CD4-positive, alpha-beta T cell treated with Interferon alpha-2 for 1 hour (primary cell): ENCODE data around the gene DGKH.
"Not testable (repeated sequence)": the region's sequence is repeated elsewhere in the genome, so short reads cannot be mapped to it uniquely, and the experiment has no call there.

Experiments used
- DNase-seq, 2 donors: peaks; one replicate each; pipeline ENCODE4 v3.0.0-alpha.2; 2020 to 2022

The DGKH gene

DNA sequence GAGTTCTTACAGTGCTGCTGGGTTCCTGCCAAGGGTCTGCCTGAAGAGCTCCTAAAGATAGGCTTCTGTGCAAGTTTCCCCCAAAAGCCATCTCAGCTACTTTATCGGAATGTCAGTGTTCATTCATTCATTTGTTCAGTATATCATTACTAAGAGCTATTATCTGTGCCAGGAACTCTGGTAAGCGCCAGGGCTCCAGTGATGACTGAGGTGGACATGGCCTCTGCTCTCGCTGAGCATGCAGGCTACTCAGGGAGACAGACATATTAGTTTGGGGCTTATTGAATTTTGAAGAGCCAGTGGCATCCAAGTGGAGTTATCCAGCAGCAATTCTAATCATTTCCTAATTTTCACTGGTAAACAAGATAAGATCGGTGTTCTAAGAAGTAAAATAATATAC, 65.8 kb downstream of the DGKH start:
- DNase-seq = no peak

DNA sequence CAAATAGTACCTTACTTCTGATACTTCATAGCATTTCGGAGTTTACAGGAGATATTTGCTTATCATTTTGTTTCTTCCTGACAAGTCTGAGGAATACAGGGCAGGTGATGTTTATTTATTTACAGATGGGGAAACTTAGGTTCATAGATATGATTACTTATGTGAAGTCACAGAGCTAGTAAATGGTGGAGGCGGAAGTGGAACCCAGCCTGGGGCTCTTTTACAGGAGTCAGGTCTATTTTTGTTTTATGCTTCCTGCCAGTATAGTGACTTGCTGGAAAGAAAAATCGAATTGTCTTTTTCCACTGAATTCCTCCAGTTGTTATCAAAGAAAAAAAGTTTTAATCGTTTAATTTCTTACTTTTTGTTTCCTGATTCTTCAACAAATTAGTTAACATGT, 66.5 kb downstream of the DGKH start:
- no peak for DNase-seq

DNA sequence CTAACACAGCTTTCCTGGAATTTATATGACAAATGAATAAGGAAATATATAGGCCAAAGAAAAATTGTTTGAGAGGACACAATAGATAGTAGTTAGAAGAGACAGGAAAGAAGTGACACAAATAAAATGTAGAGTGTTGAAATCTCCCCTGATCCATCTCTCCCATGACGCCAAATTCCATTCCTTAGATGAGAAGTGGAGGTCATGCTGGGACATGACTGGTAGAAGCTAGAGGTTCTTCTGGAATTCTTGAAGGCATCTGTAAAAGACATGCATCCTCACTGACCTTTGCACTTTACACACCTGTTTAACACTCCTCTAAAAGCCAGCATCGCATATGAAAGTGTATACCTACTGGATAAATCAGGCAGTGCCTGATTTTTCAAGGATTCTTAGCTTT, 67.8 kb downstream of the DGKH start:
- DNase-seq = no peak

DNA sequence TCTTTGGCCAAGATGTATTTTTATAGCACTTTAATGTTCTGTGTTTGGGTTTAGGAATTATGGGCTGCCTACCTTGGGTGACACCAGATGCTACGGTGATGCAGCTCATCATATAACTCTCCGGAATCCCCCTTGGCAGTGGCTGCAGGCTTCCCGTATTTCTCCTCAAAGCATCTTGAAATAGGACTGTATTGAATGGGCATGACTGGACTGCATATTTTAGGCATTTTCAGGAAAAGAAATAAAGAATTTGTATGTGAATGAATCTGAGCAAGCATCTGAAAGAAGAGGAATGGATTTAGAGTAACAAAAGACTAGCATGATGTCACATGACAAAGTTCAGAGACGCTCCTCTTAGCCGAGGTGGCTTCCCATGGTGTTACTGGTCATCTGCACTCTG, 70.6 kb downstream of the DGKH start:
- no peak for DNase-seq

DNA sequence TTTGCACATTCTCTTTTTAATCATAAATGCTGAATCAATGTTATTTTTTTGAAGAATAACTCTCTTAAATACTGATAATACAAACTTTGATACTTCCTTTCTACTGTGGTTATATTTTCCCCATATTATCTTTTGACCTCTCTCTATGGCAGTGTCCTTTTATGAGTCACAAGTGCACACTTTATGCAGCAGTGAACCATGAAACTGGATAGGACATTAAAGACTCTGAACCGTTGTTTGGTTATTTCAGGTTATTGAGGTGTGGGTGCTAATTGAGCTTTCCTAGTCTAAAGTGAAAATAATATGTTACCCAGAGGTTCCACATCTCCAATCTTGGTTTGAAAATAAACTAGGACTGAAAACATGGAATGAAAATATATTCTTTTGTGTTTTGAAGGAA, 71.4 kb downstream of the DGKH start:
- no peak for DNase-seq

DNA sequence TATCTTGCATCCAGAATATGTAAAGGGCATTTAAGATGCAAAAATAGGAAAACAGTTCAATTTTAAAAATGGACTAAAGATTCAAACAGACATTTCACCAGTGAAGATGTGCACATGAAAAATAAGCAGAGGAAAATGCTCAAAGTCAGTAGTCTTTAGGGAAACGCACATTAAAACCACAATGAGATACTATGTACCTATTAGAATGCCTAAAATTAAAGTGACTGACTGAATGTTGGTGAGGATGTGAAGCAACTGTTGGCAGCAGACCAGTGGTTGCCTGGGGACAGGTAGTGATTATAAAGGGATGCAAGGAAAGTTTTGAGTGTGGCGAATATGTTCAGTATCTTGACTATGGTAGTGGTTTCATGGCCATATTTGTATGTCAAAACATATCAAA, 75.2 kb downstream of the DGKH start:
- DNase-seq = no peak

DNA sequence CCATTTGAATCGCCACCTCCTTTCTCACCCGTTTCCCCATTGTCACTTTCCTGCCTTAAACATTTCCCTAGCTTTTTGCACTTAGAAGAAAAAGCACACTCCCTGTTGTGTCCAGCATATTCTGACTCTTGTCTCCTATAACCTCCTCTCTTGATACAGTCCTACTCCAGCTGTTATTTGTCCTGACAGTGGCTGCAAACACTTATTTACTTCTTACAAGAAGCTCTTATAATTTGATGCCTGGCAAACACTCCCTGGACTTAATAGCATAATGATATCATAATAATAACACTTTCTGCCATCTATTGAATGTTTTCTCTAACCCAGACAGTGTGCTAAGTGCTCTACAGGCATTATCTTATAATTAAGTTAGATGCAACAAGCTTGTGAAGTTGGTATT, 76.6 kb downstream of the DGKH start:
- no peak for DNase-seq

DNA sequence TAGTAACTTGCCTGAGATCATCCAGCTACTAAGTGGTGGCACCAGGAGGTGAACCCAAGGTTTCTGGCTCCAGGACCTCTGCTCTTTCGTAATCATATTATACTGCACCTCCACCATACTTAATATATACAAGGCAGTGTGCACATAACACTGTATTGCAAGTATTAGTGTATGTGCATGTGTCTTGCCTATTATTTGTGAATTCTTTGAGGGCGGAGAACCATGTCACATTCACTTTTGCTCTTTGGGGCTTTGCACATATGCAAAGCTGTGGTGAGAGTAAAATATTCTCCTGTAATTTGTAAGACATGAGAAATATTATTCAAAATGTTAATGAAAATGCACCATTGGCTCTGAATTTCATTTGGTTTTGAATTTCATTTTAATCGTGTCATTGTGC, 78.6 kb downstream of the DGKH start:
- DNase-seq = no peak

DNA sequence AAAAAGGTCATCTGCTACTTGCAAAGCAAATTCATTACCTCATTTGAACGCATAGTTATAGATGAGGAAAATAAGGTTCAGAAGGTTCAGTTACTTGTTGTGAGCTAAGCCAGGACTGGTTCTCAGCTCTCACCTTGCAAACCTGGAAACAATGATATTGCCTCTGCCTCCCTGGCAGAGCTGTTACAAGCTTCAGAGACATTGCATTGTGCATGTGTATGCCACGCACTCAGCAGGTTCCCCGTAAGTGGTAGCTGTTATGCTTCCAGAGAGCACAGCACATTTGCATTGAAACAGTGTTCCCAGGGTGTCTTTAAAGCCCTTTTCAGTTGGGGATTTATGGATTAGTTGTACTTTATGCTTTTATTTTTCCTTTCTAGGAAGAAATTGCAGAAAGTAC, 80.6 kb downstream of the DGKH start:
- DNase-seq = no peak

DNA sequence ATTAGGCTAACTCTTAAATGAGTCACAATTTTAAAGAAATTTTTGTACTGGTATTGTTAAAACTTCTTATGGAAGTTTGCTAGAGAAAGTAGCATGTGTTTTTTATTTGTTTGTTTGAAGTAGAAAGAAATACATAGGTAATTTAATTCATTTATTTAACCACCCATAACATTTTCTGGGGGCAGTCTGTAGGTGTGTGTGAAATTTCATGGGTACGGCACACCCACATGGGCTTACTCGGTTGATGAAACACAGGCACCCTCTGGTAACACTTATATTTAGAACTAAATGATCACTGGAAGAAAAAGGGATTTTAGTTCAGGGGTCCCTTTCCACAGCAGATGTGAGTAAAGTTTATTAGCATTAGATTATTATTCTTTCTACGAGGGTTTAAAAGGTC, 88.1 kb downstream of the DGKH start:
- no peak for DNase-seq

DNA sequence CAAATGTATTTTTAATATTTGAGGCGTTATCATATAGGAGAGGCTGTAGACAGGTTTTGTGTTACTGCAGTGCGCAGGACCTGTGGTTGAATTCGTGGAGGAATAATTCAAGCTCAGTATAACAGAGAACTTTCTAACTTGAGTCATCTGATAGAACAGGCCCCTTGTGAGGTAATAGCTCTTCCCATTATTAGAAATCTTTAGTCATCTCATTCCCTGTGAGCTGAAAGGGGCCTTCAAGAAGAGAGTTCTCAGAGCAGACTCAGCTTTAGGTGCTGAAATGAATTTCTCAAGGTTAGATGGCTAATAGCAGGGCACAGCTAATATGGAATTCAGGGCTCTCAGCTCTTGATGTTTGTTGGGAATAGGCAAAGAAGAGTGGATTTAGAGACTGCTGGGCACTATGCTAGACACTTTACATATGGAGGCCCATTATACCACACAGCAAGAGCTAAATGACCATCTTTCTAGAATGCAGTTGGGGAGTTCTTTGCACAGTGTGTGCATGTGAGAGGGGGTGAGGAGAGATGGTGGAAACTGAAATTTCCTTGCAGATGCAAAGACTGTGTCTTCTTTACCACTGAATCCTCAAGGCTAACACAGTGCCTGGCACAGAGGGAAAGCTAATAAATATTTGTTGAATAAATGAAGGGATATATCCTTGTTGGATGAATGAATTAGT, 89.5 kb downstream of the DGKH start:
- no peak for DNase-seq

DNA sequence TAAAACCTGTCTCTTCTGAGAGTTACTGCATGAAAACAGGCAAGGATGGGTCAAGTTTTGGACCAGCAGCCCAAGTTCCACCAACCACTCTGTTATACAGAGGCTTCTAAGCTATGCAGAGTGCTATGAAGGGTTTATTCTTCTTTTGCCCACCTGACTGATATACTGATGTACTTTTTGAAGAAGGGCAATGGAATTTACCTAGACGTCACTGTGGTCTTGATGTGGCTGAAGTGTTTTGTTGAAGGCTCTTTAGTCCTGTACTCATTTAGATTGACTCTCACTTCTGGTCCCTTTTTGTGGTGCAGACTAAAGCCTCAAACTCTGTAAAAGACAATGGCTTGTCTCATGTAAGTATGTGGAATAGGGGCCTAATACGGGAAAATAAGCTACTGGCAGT, 92.0 kb downstream of the DGKH start:
- DNase-seq = no peak

DNA sequence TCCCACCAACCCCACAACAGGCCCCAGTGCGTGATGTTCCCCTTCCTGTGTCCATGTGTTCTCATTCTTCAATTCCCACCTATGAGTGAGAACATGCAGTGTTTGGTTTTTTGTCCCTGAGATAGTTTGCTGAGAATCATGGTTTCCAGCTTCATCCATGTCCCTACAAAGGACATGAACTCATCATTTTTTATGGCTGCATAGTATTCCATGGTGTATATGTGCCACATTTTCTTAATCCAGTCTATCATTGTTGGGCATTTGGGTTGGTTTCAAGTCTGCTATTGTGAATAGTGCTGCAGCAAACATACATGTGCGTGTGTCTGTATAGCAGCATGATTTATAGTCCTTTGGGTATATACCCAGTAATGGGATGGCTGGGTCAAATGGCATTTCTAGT, 92.6 kb downstream of the DGKH start:
- DNase-seq = not testable (repeated sequence)

DNA sequence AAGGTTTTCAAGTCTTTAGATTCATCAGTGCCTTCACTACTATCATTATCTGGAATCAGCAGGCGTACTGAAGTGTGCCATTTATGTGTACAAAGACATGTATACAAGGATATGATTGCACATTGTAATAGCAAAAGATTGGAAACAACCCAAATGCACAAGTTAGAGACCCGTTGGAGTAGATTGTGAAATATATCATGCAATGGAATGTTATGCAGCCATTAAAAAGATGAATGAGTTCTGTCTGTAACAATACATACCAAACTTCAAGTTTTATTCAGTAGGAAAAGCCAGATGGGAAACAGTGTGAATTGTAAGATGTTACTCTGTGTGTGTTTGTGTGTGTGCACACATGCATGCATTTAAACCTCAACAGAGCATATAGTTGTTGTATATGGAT, 97.9 kb downstream of the DGKH start:
- no peak for DNase-seq

DNA sequence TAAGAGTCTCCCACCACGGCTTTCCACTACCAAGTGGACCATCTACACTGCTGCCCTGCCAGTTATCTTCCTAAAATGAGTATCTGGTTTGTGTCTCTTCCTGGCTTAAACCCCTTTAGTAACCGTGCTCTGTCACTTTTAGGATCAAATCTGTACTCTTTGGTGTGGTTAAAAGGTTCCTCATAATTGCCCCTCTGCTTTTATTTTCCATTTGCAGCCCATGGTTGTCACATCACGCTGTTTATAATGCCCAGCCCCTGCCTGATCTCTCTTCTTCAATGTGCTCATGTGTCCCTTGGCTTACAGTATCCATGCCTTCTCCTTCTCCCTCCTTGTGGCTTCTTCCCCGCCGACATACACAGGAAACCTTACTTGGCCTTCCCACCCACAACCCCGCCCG, 100.1 kb downstream of the DGKH start:
- no peak for DNase-seq

DNA sequence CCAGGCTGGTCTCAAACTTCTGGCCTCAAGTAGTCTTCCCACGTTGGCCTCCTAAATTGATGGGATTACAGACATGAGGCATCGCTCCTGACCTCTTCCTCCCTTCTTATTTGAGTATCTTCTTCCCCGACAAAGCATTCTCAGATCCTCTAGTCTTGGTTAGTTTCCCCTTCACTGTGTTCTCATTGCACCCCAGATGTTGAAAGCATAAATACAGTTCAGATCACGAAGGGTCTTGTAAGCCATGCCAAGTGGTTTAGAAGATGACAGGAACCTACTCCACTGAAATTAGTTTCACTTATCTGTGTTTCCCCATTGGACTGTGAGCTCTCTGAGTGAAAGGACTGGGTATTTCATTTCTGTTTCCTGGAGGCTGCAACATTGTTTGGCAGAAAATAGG, 100.7 kb downstream of the DGKH start:
- no peak for DNase-seq

DNA sequence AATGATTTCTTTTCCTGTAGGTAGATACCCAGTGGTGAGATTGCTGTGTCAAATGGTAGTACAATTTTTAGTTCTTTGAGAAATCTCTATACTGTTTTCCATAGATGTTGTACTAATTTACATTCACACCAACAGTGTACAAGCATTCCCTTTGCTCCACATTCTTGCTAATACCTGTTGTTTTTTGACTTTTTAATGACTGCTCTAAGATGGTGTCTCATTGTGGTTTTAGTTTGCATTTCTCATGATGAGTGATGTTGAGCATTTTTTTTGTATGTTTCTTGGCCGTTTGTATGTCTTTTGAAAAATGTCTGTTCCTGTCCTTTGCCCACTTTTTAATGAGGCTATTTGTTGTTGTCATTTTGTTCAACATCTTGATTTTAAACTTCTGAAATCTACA, 103.3 kb downstream of the DGKH start:
- no peak for DNase-seq

DNA sequence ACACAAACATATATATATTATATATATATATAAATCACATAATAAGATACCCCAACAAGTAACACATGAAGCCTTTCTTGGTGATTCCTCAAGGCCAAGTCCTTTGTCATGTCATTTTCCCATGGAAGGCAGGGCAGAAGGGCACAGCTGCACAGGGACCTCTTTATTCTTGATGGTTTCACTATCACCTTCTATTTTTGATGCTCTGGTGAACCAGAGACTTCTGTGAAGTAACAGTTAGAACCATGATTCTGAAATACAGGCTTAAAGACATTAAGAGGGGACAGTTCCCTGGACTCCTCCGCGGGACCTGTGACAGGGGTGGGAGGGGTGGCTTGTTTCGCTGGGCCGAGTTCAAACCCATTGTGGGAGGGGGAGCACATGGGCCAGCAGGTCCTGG, 104.0 kb downstream of the DGKH start:
- no peak for DNase-seq

DNA sequence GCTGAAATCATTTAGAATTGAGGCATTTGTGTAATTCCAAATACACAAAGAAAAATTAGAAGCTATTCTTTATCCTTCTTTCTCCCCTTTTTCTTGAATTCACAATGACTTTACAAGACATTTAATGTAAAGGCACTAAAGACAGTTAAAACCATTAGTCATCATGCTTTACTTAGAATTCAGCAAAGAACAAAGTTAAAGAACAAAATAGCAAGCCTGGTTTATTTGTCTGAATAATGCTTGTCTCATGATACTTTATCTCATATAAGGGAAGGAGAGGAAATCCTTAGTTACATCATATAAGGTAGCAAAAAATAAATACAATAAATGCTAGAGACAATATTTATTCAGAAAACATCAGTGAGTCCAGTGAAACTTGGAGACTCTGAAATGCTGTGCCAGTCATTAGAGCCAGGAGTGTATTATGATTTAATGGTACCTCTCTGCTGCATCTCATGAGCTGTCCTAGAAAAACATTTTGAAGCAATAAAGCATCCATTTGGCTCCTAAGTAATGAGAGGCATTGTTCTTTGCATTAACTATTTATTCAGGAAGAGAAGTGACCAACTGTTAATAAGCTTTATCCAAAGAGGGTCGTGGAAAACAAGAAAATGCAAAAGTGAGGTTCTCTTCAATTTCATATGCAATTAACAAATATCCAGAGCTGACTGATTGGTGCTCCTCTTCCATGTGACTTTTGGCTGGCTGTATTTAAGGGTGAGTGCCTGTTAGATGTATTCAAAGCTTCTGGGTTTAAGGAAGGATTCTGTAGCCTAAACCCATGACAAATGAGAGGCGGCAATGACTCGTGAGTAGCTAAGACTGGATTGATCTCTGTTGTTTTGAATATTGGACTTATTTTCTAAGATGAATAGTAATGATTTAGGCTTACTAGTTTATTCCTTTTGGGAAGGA, 105.0 kb downstream of the DGKH start:
- DNase-seq = no peak

DNA sequence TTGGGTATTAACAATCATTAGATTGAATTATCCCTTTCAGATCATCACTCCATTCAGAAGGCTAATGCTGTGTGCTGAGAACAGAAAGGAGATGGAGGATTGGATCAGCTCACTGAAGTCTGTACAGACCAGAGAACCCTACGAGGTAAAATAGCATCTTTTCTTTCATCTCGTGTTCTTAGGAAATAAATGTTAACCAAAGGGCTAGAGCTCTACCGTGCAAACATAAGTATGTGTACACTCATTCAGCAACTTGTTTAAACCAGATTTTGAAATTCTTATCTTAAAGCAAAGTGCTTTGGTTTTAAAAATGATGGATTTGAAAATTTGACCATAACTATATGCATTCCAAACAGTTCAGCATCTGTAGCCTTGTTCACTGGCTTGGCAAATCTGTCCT, 106.8 kb downstream of the DGKH start:
- DNase-seq = no peak

DNA sequence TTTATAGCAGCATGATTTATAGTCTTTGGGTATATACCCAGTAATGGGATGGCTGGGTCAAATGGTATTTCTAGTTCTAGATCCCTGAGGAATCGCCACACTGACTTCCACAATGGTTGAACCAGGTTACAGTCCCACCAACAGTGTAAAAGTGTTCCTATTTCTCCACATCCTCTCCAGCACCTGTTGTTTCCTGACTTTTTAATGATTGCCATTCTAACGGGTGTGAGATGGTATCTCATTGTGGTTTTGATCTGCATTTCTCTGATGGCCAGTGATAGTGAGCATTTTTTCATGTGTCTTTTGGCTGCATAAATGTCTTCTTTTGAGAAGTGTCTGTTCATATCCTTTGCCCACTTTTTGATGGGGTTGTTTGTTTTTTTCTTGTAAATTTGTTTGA, 114.9 kb downstream of the DGKH start:
- DNase-seq = not testable (repeated sequence)

DNA sequence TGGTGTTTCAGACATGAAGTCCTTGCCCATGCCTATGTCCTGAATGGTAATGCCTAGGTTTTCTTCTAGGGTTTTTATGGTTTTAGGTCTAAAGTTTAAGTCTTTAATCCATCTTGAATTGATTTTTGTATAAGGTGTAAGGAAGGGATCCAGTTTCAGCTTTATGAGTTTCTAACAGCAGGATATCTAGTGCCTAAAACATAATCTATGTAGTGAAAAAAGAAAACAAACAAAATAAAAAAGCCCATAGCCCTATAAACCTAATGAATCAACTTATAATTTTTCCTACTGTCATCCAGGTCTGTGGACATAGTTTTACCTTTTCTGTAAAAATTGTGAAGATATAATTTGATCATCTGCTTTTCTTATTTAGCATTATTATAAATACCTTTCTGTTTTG, 115.5 kb downstream of the DGKH start:
- DNase-seq = not testable (repeated sequence)

DNA sequence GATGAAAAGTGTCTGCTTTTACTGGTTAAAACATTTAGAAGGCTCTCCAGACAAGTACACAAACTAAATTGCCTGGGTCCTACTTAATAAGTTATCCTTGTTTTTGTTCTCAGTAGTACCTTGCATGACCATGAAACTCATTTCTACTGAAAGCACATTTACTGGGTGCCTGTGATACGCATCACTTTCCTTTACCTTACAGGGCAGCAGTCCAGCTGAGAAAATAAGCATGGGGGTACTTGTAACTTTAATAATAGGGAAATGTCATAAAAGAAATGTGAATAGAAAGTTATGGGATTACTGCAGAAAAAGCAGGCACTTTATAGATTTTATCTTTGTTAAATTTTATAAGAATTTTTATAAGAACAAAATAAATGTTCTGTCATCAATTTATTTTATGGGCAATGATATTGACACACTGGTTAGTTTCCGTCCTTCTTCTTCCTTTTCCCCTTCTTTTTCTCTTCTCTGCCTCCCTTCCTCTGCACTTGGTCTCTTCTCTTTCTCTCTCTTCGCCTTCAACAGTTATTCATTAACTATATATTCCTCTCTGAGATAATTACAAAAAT, 116.2 kb downstream of the DGKH start:
- no peak for DNase-seq

DNA sequence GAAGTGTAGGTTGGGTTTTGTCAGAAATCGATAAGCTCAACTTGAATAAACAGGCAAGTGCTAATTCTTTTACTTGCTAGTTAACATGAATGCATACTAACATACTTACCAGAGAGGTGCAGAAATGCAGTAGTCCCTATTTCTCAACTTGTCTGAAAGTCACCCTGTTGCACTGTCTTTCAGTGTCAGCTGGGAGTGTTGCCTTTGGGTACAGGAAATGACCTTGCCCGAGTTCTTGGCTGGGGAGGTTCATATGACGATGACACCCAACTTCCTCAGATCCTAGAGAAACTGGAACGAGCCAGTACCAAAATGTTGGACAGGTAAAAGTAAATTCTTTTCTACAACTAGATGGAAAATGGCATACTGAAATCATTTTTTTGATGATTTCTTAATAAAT, 120.0 kb downstream of the DGKH start:
- no peak for DNase-seq
